Panc1 (cell line): Measurements from ENCODE around the gene TACR1. TPM values are rescaled to one million over a fixed set of nuclear protein-coding genes. Genes with fewer than 3 reads are reported as not detected.

Source experiments
- ATAC-seq: fragments of 200-7000 bp; cut with Tn5 transposase; 2 replicates; pipeline ENCODE4 v1.9.1; 2020; ENCODE audit warnings: mild to moderate bottlenecking, moderate library complexity
- BruUV-seq: library from RNA; stranded (reverse); fragments of 400-500 nt; replicated peaks from 2 replicates; lab custom pipeline; 2021; lab: Mats Ljungman, UMichigan
- CTCF ChIA-PET: fragments of 300-600 bp; sonication (Branson Sonifier 250); formaldehyde crosslinking; loops from one replicate; lab custom pipeline; 2022; ENCODE audit warnings: antibody characterized with exemption; lab: Charles Lee
- POLR2A ChIA-PET: fragments of 300-600 bp; sonication (Branson Sonifier 250); formaldehyde crosslinking; loops from one replicate; lab custom pipeline; 2022; ENCODE audit warnings: antibody characterized with exemption; lab: Charles Lee
- DNase-seq: peaks from one replicate; pipeline ENCODE4 v3.0.0-alpha.2; 2010; ENCODE audit warnings: low read depth, low spot score
- H3K27ac ChIP-seq: 2 replicates; pipeline ENCODE4 v1.5.1; 2011; ENCODE audit warnings: mild to moderate bottlenecking, low read length, inconsistent platforms
- H3K27me3 ChIP-seq: fragments of 200-500 bp; sonication (Bioruptor generic); 2 replicates; pipeline ENCODE4 v1.6.0; 2014; ENCODE audit warnings: low read length, inconsistent platforms; ENCODE audit not compliant: control insufficient read depth, insufficient read depth
- H3K36me3 ChIP-seq: fragments of 200-500 bp; sonication (Bioruptor generic); 2 replicates; pipeline ENCODE4 v1.5.1; 2014; ENCODE audit warnings: inconsistent platforms, mild to moderate bottlenecking, low read length, moderate library complexity; ENCODE audit not compliant: control insufficient read depth, insufficient read depth
- H3K4me1 ChIP-seq: 2 replicates; pipeline ENCODE4 v1.5.1; 2011; ENCODE audit warnings: inconsistent platforms, mild to moderate bottlenecking, low read length, moderate library complexity; ENCODE audit not compliant: control insufficient read depth, insufficient read depth
- H3K4me3 ChIP-seq, 2 experiments: 2 replicates each; pipeline ENCODE4 v1.5.1; 2011 to 2012; ENCODE audit warnings: low read depth in 2 of 2, low read length in 2 of 2, mild to moderate bottlenecking in 2 of 2, inconsistent platforms in 1 of 2, moderate library complexity in 1 of 2
- H3K9me3 ChIP-seq: fragments of 200-500 bp; sonication (Bioruptor generic); 2 replicates; pipeline ENCODE4 v1.5.1; 2014; ENCODE audit warnings: low read depth, mild to moderate bottlenecking, inconsistent platforms, low read length, moderate library complexity; ENCODE audit not compliant: control insufficient read depth, insufficient read depth
- CTCF ChIP-seq: fragments of 450-650 bp; IDR thresholded peaks from 2 replicates; pipeline ENCODE4 v1.5.1; 2017; ENCODE audit warnings: mild to moderate bottlenecking
- POLR2AphosphoS5 ChIP-seq: IDR thresholded peaks from 2 replicates; pipeline ENCODE4 v1.6.1; 2012; ENCODE audit warnings: mild to moderate bottlenecking, low read depth, low read length, moderate library complexity
- REST ChIP-seq, 2 experiments: IDR thresholded peaks; 2 replicates each; pipeline ENCODE4 v1.6.1; 2011 to 2012; ENCODE audit warnings: low read depth in 2 of 2, control low read depth in 1 of 2, low read length in 1 of 2, mild to moderate bottlenecking in 1 of 2, moderate library complexity in 1 of 2; ENCODE audit not compliant: insufficient read depth in 1 of 2
- SIN3A ChIP-seq: IDR thresholded peaks from 2 replicates; pipeline ENCODE4 v1.6.1; 2012; ENCODE audit warnings: low read depth, mild to moderate bottlenecking, low read length, moderate library complexity, borderline replicate concordance; ENCODE audit not compliant: insufficient read depth
- TCF7L2 ChIP-seq: IDR thresholded peaks from 2 replicates; pipeline ENCODE4 v1.6.1; 2011; ENCODE audit warnings: mild to moderate bottlenecking, low read depth, low read length, inconsistent platforms
- in situ Hi-C: cut with HindIII; loops from 2 replicates; pipeline ENCODE4 v1.10.0; 2016; ENCODE audit warnings: low sequenced_read_pairs, low pct_unique_long_range_greater_than_20kb
- intact Hi-C: fragments of 100-400 bp; cut with micrococcal nuclease; formaldehyde crosslinking; loops from one replicate; pipeline ENCODE4 v1.10.0; 2022; ENCODE audit not compliant: unreplicated experiment
- total RNA-seq: library from RNA; stranded (reverse); gene quantifications from one replicate; pipeline ENCODE4 v1.2.1, GENCODE V29; 2021; ENCODE audit not compliant: unreplicated experiment

Gene TACR1
- total RNA-seq, 1 experiment from 2014 or later: not detected

GRCh38 chr2:75071766-75072165 lies 127.6 kb downstream of the TACR1 start:
- no peak overlapping the region for H3K4me3 ChIP-seq
- in situ Hi-C loops: no loop called here
- no peaks in the 10 kb centered on the region for H3K4me1 ChIP-seq
- intact Hi-C loops: no loop called here
- no peaks in the 10 kb centered on the region; the same call in 1 of the 2 replicates for H3K9me3 ChIP-seq
- H3K36me3 ChIP-seq: no peaks in the 10 kb centered on the region
- ChIA-PET CTCF (no interaction called here), POLR2A (interaction anchor here (0.5 kb wide), 1 partner anchor 1744 kb away, joined by 6 read pairs; no protein-coding TSS in a partner anchor)
- no peak for ATAC-seq
- DNase-seq: no peak
- H3K27ac ChIP-seq: no peak overlapping the region
- no peaks in the 10 kb centered on the region for H3K27me3 ChIP-seq
- BruUV-seq: no TSS peak
- TF ChIP-seq SIN3A: no peak
- no peak for TF ChIP-seq REST (IDR thresholded peaks at IDR 0.05; ENCODE audit: insufficient read depth in 1 of 2, low read depth in 2 of 2, low read length in 1 of 2)
- no peak for TF ChIP-seq CTCF
- no peak for TF ChIP-seq TCF7L2
- TF ChIP-seq POLR2AphosphoS5: no peak

GRCh38 chr2:75068546-75068945 lies 130.8 kb downstream of the TACR1 start:
- H3K27ac ChIP-seq: no peak overlapping the region
- intact Hi-C loops (loop anchor here (10.0 kb wide), 1 partner anchor 556 kb away; no protein-coding TSS in a partner anchor), in situ Hi-C loops (no loop called here)
- no peaks in the 10 kb centered on the region for H3K4me1 ChIP-seq
- H3K9me3 ChIP-seq: no peaks in the 10 kb centered on the region; the same call in 1 of the 2 replicates
- DNase-seq: no peak
- H3K36me3 ChIP-seq: no peaks in the 10 kb centered on the region
- CTCF ChIA-PET: no interaction called here
- H3K27me3 ChIP-seq: no peaks in the 10 kb centered on the region
- BruUV-seq: no TSS peak
- no peak for TF ChIP-seq TCF7L2
- no peak for TF ChIP-seq CTCF
- no peak for TF ChIP-seq REST (IDR thresholded peaks at IDR 0.05; ENCODE audit: insufficient read depth in 1 of 2, low read depth in 2 of 2, low read length in 1 of 2)
- TF ChIP-seq SIN3A: no peak
- TF ChIP-seq POLR2AphosphoS5: no peak
- POLR2A ChIA-PET: no interaction called here
- ATAC-seq: no peak
- no peak overlapping the region for H3K4me3 ChIP-seq
